GM12874 (cell line): ENCODE results near the gene CIBAR2.

Experiments
- TF ChIP-seq, protein P1 (sequence below): IDR thresholded peaks from 2 replicates; pipeline ENCODE4 v1.5.1; 2011; ENCODE audit warnings: low read depth, mild to moderate bottlenecking, control low read depth, low read length, moderate library complexity; ENCODE audit not compliant: insufficient read depth

CIBAR2 gene

DNA sequence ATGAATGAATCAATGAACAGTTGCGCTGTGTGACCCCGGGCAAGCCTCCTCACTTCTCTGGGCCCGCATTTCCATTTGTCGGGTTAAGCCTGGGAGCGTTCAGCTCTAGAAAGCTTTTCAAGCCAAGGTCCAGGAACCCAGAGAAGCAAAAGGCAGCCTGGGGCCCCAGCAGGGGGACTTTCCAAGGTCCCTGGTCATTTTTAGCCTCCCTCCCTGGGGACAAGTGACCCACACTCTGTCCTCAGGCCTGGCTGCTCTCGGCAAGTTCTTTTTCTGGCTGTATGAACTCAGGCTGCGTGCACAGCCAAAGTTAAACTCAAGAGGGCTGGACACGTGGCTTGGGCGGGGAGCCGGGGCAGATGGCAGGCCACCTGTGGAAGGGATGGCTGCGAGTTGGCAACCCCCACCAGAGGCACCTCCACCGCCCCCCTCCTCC lies 41.4 kb upstream of the CIBAR2 start:
- TF ChIP-seq, protein P1, sequence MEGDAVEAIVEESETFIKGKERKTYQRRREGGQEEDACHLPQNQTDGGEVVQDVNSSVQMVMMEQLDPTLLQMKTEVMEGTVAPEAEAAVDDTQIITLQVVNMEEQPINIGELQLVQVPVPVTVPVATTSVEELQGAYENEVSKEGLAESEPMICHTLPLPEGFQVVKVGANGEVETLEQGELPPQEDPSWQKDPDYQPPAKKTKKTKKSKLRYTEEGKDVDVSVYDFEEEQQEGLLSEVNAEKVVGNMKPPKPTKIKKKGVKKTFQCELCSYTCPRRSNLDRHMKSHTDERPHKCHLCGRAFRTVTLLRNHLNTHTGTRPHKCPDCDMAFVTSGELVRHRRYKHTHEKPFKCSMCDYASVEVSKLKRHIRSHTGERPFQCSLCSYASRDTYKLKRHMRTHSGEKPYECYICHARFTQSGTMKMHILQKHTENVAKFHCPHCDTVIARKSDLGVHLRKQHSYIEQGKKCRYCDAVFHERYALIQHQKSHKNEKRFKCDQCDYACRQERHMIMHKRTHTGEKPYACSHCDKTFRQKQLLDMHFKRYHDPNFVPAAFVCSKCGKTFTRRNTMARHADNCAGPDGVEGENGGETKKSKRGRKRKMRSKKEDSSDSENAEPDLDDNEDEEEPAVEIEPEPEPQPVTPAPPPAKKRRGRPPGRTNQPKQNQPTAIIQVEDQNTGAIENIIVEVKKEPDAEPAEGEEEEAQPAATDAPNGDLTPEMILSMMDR: no peak

DNA sequence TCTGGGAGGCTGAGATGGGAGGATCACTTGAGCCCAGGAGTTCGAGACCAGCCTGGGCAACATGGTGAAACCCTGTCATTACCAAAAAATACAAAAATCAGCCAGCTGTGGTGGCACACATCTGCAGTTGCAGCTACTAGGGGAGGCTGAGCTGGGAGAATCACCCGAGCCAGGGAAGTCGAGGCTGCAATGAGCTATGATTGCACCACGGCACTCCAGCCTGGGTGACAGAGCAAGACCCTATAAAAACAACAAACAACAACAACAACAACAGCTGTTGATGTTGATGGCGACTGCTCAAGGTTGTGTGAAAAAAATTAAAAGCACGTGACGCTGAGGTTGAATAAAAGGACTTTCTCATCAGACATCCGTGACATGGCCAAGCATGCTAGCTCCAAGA lies 40.8 kb upstream of the CIBAR2 start:
- TF ChIP-seq, protein P1: no peak

DNA sequence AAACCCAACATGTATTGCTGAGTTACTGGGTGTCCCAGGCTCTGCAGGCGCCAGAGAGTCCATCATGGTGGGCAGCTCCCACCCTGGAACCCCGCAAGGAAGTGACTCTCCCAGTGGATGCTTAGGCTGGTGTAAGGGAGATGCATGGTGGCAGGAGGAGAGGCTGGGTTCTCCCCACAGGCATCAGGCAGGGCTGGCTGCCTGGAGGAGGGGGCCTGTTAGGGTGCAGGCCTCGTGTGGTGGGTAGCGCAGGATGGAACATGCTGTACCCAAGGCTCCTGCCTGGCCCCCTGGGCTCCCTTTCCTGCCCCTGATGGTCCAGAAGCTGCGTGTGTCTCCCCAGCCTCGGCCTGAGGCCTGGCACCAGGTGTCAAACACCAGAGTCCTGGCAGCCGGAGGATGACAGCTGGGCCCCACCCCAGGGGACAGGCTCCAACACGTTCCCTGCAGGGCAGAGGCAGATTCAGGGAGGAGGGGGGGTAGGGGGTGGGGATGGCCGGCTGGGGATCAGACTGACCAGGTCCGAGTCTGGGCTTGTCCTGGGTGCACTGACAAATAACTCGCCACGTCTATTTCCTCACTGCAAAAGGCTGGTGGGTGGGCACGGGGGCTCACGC lies 40.2 kb upstream of the CIBAR2 start:
- TF ChIP-seq, protein P1: no peak

DNA sequence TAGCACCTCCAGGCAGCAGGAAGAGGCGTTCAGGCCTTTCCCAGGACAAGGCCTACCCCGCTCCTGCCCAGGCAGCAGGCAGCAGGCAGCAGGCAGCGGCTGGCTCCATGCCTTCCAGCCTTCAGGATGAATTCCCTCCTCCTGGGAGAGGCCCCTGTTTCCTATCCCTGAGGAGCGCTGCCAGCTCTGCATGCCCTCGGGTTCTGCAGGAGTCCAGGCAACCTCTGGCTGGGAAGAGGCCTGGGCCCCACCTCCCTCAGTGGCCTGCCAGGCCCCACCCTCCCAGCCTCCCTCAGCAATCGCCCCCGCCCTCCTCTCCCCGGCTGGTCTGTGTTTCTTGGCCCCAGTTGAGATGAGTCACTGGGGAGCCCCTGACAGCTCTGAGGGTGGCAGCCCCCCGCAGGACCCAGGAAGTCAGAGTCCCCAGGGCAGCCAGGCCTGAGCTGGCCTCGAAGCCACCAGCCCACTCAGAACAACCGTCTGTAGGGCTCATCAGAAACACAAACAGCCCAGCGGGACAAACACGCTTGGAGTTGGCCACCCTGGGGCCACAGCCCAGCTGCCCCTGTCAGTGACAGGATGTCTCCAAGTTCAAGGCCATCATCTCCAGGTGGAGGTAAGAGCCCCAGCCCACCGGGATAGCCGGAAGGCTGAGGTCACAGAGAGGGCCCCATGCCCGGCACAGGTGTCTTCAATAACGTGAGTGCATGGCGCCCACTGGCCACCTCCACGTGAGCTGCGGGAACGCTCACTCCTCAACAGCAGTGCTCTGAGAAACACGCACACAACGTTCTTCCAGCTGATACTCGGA lies 39.5 kb upstream of the CIBAR2 start:
- TF ChIP-seq, protein P1: no peak

DNA sequence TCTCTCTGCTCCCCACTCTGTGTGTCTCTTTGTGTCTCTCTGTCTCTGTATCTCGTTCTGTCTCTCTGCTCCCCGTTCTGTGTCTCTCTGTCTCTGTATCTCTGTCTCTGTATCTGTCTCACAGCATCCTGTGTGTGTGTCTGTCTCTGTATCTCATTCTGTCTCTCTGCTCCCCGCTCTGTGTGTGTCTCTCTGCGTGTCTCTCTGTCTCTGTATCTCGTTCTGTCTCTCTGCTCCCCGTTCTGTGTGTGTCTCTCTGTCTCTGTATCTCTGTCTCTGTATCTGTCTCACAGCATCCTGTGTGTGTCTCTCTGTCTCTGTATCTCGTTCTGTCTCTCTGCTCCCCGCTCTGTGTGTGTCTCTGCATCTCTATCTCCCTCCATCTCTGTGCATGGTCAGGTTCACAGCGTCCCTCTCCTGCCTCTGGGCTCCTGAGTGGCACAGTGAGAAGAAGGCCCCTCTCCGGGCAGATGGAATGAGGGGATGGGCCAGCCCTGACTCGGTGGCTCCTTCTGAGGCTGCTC lies 38.9 kb upstream of the CIBAR2 start:
- TF ChIP-seq, protein P1: no peak

DNA sequence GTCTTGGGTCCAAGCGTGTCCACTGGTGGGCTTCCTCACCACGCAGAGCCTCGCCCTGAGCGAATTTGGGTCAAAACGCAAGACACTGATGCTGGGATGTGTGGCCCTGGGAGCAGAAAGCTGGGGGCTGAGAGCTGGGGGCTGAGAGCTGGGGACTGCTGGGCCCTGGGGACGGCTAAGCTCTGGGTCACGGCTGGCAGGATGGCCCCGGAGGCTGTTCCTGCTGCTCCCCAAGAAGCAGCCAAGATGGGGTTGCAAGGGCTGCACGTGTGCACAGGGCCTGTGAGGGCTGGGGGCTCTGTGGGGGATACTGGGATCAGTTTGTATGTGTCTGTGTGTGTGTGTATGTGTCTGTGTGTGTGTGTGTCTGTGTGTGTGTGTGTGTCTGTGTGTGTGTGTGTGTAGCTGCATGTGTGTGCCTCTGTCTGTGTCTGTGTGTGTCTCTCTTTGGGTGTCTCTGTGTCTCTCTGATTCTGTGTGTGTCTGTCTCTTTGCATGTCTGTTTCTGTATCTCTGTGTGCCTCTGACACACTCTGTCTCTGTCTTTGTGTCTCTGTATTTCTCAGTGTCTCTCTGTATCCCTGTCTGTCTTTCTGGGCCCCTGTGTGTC lies 38.2 kb upstream of the CIBAR2 start:
- TF ChIP-seq, protein P1: no peak

DNA sequence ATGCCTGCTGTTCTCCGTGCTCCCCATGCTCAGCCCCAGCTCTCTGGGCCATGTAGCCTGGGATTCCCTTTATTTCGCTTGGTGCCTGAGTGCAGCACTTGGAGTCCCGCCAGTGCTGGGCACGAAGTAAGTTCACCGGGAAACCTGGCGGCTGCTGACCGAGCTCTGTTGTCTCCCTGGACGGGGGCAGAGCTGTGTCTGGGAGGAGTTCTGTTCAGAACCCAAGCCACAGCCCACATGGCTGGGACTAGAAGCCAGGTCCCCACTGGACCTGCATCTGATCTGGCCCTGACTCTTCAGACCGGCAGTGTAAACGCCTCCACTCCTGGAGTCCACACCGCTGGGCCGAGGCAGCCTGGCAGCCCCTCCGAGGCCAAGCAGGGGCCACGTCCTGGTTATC lies 37.5 kb upstream of the CIBAR2 start:
- TF ChIP-seq, protein P1: no peak
